ENCODE measurements around the gene LIMD2.

DNA sequence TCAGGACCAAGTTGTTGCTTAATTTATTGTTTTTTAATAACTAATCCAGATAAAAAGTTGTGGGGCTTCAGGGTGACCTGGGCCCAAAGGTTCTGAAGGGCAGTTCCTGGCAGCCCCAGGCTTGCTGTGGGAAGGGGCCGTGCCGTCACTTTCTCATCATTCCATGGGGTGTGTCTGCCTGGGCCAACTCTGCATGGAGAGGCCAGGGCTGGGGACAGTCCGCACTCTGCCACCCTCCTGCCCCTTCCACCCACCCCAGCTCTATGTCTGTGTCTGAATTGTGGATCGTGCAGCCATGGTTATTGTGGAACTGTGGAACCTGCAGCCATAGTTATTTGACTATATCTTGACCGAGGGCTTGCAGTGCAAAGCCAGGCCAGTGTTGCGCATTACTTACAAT lies 4.0 kb downstream of the LIMD2 start:
- TF ChIP-seq, protein P1, sequence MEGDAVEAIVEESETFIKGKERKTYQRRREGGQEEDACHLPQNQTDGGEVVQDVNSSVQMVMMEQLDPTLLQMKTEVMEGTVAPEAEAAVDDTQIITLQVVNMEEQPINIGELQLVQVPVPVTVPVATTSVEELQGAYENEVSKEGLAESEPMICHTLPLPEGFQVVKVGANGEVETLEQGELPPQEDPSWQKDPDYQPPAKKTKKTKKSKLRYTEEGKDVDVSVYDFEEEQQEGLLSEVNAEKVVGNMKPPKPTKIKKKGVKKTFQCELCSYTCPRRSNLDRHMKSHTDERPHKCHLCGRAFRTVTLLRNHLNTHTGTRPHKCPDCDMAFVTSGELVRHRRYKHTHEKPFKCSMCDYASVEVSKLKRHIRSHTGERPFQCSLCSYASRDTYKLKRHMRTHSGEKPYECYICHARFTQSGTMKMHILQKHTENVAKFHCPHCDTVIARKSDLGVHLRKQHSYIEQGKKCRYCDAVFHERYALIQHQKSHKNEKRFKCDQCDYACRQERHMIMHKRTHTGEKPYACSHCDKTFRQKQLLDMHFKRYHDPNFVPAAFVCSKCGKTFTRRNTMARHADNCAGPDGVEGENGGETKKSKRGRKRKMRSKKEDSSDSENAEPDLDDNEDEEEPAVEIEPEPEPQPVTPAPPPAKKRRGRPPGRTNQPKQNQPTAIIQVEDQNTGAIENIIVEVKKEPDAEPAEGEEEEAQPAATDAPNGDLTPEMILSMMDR (IDR thresholded peaks at IDR 0.05; ENCODE audit: poor library complexity) = no peak
- TF ChIP-seq EZH2phosphoT487 (IDR thresholded peaks at IDR 0.05; ENCODE audit: low read depth, severe bottlenecking, unreplicated experiment) (no peak), EZH2 (IDR thresholded peaks at IDR 0.05; ENCODE audit: borderline replicate concordance) (no peak)

Measured in hepatocyte (in vitro differentiated cells).